ENCODE results near the gene HOXA11.

- TF ChIP-seq CTCF (IDR thresholded peaks at IDR 0.05 in 2 of 3, conservative IDR thresholded peaks at IDR 0.05 in 1 of 3; ENCODE audit: control insufficient read depth in 2 of 3, extremely low read depth in 1 of 3, insufficient read depth in 1 of 3, low read depth in 3 of 3, low read length in 3 of 3) (no peak), RELA (IDR thresholded peaks at IDR 0.05; ENCODE audit: borderline replicate concordance, partially characterized antibody) (no peak), BRCA1 (IDR thresholded peaks at IDR 0.05; ENCODE audit: low read depth, low read length) (no peak), E4F1 (IDR thresholded peaks at IDR 0.05; ENCODE audit: borderline replicate concordance, partially characterized antibody) (no peak), TAF1 (IDR thresholded peaks at IDR 0.05; ENCODE audit: borderline replicate concordance, low read depth, low read length) (no peak), ATF2 (IDR thresholded peaks at IDR 0.05; ENCODE audit: low read length) (no peak), POLR2A (IDR thresholded peaks at IDR 0.05; ENCODE audit: low read depth, low read length) (no peak), MXI1 (IDR thresholded peaks at IDR 0.05; ENCODE audit: low read depth, low read length) (no peak), MAX (IDR thresholded peaks at IDR 0.05; ENCODE audit: low read depth, low read length) (no peak), JUND (IDR thresholded peaks at IDR 0.05; ENCODE audit: low read depth, low read length) (no peak), ZNF274 (IDR thresholded peaks at IDR 0.05; ENCODE audit: insufficient read depth, insufficient read length) (no peak), BHLHE40 (IDR thresholded peaks at IDR 0.05; ENCODE audit: borderline replicate concordance in 1 of 2, low read depth in 2 of 2, low read length in 1 of 2) (no peak), USF1 (IDR thresholded peaks at IDR 0.05; ENCODE audit: borderline replicate concordance, extremely low read length, insufficient read depth, low read depth, low read length) (no peak)
These were observed 38.4 kb downstream of the HOXA11 start for GRCh38 chr7:27146491-27147198.
